ENCODE data around the gene VIL1. TPM values are rescaled to one million over a fixed set of nuclear protein-coding genes. Genes with fewer than 3 reads are reported as not detected.

Gene VIL1
- total RNA-seq, 1 experiment from 2014 or later: 3.0 TPM

DNA sequence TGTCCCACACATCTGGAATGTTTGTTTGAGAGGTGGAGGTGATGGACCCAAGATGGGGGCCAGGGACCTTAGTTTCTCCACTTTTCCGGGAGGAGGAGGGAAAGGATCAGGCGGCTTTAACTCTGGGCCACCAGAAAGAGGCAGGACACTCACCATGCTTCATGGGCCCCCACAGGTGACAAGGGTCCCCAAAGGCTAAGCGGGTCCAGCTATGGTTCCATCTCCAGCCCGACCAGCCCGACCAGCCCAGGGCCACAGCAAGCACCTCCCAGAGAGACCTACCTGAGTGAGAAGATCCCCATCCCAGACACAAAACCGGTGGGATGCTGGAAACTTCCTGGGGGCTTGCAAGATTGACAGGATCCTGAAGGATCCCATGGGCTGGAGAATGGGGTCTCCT, 36.1 kb upstream of the VIL1 start:
- ATAC-seq (no peak), DNase-seq (ENCODE audit: low spot score) (no peak)
- H3K4me3 Mint-ChIP-seq: no peak overlapping the region
- POLR2A ChIA-PET: no interaction called here
- peaks cover 10% of the 10 kb centered on the region for H3K4me1 Mint-ChIP-seq
- peaks cover 25% of the 10 kb centered on the region for H3K27me3 Mint-ChIP-seq (ENCODE audit: low read depth)
- no peaks in the 10 kb centered on the region for H3K9me3 Mint-ChIP-seq
- CTCF ChIA-PET: interaction anchor here (1.2 kb wide), 1 partner anchor 13 kb away, joined by 3 read pairs; no protein-coding TSS in a partner anchor
- no peak for TF ChIP-seq GTF2I (CRISPR knock-in tag; conservative IDR thresholded peaks at IDR 0.05)
- no peak for TF ChIP-seq ESRRA (CRISPR knock-in tag; IDR thresholded peaks at IDR 0.05; ENCODE audit: borderline replicate concordance)
- no peak for TF ChIP-seq ZNF121 (CRISPR knock-in tag; IDR thresholded peaks at IDR 0.05)
- TF ChIP-seq FOXP1 (CRISPR knock-in tag; IDR thresholded peaks at IDR 0.05; ENCODE audit: borderline replicate concordance): no peak
- TF ChIP-seq, protein P1, sequence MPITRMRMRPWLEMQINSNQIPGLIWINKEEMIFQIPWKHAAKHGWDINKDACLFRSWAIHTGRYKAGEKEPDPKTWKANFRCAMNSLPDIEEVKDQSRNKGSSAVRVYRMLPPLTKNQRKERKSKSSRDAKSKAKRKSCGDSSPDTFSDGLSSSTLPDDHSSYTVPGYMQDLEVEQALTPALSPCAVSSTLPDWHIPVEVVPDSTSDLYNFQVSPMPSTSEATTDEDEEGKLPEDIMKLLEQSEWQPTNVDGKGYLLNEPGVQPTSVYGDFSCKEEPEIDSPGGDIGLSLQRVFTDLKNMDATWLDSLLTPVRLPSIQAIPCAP (CRISPR knock-in tag; IDR thresholded peaks at IDR 0.05): no peak
- TF ChIP-seq SOX15 (CRISPR knock-in tag; IDR thresholded peaks at IDR 0.05): no peak
- no peaks in the 10 kb centered on the region for H3K36me3 Mint-ChIP-seq
- no peak overlapping the region for H3K27ac Mint-ChIP-seq

DNA sequence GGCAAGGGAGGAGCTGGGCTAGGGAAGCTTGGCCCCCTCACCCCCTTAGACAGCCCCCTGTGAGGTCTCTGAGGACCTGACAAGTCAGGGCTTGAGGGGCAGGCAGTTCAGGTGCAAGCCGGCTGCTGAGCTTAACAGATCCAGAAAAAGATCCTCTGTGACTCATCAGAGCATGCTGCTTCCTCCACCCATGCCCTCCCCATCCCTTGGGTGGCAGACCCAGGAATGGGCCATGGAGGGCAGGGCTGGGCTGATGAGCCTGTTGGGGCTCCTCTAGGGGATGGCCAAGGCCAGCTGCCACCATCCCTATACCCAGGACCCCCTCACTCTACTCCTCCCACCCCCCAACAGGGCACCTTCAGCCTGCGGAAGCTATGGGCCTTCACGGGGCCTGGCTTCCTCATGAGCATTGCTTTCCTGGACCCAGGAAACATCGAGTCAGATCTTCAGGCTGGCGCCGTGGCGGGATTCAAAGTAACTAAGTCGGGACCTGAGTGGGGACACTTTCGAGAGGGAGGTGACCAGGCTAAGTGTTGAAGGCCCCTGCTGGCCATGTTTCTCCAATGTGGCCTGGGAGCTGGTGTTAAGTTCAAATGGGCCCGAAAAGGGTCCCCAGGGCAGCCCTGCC, 34.9 kb upstream of the VIL1 start:
- Mint-ChIP-seq H3K4me1 (peaks cover 10% of the 10 kb centered on the region), H3K27ac (no peak overlapping the region), H3K4me3 (no peak overlapping the region), H3K36me3 (no peaks in the 10 kb centered on the region), H3K27me3 (ENCODE audit: low read depth) (peaks cover 29% of the 10 kb centered on the region), H3K9me3 (no peaks in the 10 kb centered on the region)
- TF ChIP-seq PRRX2 (CRISPR knock-in tag; IDR thresholded peaks at IDR 0.05): no peak
- CTCF ChIA-PET: interaction anchor here (0.6 to 1.2 kb wide), 3 partner anchors 12 to 92 kb away, joined by 3 to 6 read pairs (median 3); partner anchors contain the start of gene CATIP
- POLR2A ChIA-PET: no interaction called here
- ATAC-seq: no peak
- no peak for DNase-seq (ENCODE audit: low spot score)

DNA sequence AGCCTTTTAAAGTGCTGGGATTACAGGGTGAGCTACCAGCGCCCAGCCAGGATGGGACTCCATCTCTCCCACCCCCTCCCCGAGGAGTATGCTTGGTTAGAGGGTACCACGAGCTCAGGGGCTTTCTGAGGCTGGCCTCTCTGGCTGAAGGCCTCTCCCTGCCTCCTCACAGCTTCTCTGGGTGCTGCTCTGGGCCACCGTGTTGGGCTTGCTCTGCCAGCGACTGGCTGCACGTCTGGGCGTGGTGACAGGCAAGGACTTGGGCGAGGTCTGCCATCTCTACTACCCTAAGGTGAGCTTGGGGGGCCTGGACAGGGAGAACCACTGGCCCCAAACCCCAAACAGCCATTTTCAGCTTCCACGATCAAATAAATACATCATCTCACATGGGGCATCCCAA, 33.9 kb upstream of the VIL1 start:
- CTCF ChIA-PET: interaction anchor here (1.2 kb wide), 1 partner anchor 28 kb away, joined by 6 read pairs; the partner anchor contains the start of gene CATIP
- POLR2A ChIA-PET: no interaction called here
- H3K9me3 Mint-ChIP-seq: no peaks in the 10 kb centered on the region
- ATAC-seq (no peak), DNase-seq (ENCODE audit: low spot score) (no peak)
- TF ChIP-seq RELA (CRISPR knock-in tag; IDR thresholded peaks at IDR 0.05; ENCODE audit: borderline replicate concordance) (no peak), NR1H2 (CRISPR knock-in tag; IDR thresholded peaks at IDR 0.05) (no peak), GRHL2 (CRISPR knock-in tag; IDR thresholded peaks at IDR 0.05; ENCODE audit: insufficient replicate concordance, severe bottlenecking) (no peak), CBFB (CRISPR knock-in tag; IDR thresholded peaks at IDR 0.05; ENCODE audit: low read depth) (no peak), ZNF396 (CRISPR knock-in tag; IDR thresholded peaks at IDR 0.05; ENCODE audit: borderline replicate concordance) (no peak), MXD4 (CRISPR knock-in tag; IDR thresholded peaks at IDR 0.05; ENCODE audit: borderline replicate concordance) (no peak), ZBTB21 (CRISPR knock-in tag; IDR thresholded peaks at IDR 0.05; ENCODE audit: borderline replicate concordance) (no peak)
- TF ChIP-seq, protein P2, sequence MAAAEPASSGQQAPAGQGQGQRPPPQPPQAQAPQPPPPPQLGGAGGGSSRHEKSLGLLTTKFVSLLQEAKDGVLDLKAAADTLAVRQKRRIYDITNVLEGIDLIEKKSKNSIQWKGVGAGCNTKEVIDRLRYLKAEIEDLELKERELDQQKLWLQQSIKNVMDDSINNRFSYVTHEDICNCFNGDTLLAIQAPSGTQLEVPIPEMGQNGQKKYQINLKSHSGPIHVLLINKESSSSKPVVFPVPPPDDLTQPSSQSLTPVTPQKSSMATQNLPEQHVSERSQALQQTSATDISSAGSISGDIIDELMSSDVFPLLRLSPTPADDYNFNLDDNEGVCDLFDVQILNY (CRISPR knock-in tag; IDR thresholded peaks at IDR 0.05): no peak
- TF ChIP-seq, protein P3, sequence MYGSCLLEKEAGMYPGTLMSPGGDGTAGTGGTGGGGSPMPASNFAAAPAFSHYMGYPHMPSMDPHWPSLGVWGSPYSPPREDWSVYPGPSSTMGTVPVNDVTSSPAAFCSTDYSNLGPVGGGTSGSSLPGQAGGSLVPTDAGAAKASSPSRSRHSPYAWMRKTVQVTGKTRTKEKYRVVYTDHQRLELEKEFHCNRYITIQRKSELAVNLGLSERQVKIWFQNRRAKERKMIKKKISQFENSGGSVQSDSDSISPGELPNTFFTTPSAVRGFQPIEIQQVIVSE (CRISPR knock-in tag; IDR thresholded peaks at IDR 0.05; ENCODE audit: borderline replicate concordance): no peak
- TF ChIP-seq, protein P4, sequence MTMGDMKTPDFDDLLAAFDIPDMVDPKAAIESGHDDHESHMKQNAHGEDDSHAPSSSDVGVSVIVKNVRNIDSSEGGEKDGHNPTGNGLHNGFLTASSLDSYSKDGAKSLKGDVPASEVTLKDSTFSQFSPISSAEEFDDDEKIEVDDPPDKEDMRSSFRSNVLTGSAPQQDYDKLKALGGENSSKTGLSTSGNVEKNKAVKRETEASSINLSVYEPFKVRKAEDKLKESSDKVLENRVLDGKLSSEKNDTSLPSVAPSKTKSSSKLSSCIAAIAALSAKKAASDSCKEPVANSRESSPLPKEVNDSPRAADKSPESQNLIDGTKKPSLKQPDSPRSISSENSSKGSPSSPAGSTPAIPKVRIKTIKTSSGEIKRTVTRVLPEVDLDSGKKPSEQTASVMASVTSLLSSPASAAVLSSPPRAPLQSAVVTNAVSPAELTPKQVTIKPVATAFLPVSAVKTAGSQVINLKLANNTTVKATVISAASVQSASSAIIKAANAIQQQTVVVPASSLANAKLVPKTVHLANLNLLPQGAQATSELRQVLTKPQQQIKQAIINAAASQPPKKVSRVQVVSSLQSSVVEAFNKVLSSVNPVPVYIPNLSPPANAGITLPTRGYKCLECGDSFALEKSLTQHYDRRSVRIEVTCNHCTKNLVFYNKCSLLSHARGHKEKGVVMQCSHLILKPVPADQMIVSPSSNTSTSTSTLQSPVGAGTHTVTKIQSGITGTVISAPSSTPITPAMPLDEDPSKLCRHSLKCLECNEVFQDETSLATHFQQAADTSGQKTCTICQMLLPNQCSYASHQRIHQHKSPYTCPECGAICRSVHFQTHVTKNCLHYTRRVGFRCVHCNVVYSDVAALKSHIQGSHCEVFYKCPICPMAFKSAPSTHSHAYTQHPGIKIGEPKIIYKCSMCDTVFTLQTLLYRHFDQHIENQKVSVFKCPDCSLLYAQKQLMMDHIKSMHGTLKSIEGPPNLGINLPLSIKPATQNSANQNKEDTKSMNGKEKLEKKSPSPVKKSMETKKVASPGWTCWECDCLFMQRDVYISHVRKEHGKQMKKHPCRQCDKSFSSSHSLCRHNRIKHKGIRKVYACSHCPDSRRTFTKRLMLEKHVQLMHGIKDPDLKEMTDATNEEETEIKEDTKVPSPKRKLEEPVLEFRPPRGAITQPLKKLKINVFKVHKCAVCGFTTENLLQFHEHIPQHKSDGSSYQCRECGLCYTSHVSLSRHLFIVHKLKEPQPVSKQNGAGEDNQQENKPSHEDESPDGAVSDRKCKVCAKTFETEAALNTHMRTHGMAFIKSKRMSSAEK (CRISPR knock-in tag; IDR thresholded peaks at IDR 0.05; ENCODE audit: borderline replicate concordance): no peak
- TF ChIP-seq, protein P5, sequence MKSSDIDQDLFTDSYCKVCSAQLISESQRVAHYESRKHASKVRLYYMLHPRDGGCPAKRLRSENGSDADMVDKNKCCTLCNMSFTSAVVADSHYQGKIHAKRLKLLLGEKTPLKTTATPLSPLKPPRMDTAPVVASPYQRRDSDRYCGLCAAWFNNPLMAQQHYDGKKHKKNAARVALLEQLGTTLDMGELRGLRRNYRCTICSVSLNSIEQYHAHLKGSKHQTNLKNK (CRISPR knock-in tag; IDR thresholded peaks at IDR 0.05): no peak
- TF ChIP-seq, protein P6, sequence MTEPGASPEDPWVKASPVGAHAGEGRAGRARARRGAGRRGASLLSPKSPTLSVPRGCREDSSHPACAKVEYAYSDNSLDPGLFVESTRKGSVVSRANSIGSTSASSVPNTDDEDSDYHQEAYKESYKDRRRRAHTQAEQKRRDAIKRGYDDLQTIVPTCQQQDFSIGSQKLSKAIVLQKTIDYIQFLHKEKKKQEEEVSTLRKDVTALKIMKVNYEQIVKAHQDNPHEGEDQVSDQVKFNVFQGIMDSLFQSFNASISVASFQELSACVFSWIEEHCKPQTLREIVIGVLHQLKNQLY (CRISPR knock-in tag; IDR thresholded peaks at IDR 0.05): no peak
- TF ChIP-seq, protein P7, sequence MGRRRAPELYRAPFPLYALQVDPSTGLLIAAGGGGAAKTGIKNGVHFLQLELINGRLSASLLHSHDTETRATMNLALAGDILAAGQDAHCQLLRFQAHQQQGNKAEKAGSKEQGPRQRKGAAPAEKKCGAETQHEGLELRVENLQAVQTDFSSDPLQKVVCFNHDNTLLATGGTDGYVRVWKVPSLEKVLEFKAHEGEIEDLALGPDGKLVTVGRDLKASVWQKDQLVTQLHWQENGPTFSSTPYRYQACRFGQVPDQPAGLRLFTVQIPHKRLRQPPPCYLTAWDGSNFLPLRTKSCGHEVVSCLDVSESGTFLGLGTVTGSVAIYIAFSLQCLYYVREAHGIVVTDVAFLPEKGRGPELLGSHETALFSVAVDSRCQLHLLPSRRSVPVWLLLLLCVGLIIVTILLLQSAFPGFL (CRISPR knock-in tag; IDR thresholded peaks at IDR 0.05; ENCODE audit: borderline replicate concordance): no peak
- no peak overlapping the region for H3K27ac Mint-ChIP-seq
- peaks cover 29% of the 10 kb centered on the region for H3K27me3 Mint-ChIP-seq (ENCODE audit: low read depth)
- no peak overlapping the region for H3K4me3 Mint-ChIP-seq
- H3K4me1 Mint-ChIP-seq: peaks cover 10% of the 10 kb centered on the region
- H3K36me3 Mint-ChIP-seq: no peaks in the 10 kb centered on the region
